Measurements from ENCODE around the gene KRT78.

Gene KRT78

GRCh38 chr12:52813885-52814709, 34.7 kb downstream of the KRT78 start, which contains the start of gene KRT4:
KRT4 (minus strand) TSS chr12:52814116; CDS start chr12:52814058, 58 bp downstream.
- H3K4me3 ChIP-seq (replicated peaks in 1 of 2; ENCODE audit: low read depth in 2 of 2, low read length in 2 of 2), result no peak within 1 kb of the TSS
- TF ChIP-seq CTCF (IDR thresholded peaks at IDR 0.05; ENCODE audit: low read depth, low read length), result no peak
- DNase-seq (ENCODE audit: low read depth in 2 of 2), result peak in 1 of 2 donors; percentile 15

GRCh38 chr12:52813203-52813819, 35.5 kb downstream of the KRT78 start:
- no peak overlapping the region for H3K4me3 ChIP-seq (replicated peaks in 1 of 2; ENCODE audit: low read depth in 2 of 2, low read length in 2 of 2)
- TF ChIP-seq CTCF (IDR thresholded peaks at IDR 0.05; ENCODE audit: low read depth, low read length), result no peak
- DNase-seq (ENCODE audit: low read depth in 2 of 2), result no peak

GRCh38 chr12:52812749-52813148, 36.0 kb downstream of the KRT78 start:
- no peak overlapping the region for H3K4me3 ChIP-seq (replicated peaks in 1 of 2; ENCODE audit: low read depth in 2 of 2, low read length in 2 of 2)
- TF ChIP-seq CTCF (IDR thresholded peaks at IDR 0.05; ENCODE audit: low read depth, low read length), result no peak
- DNase-seq (ENCODE audit: low read depth in 2 of 2), result no peak

- no peak for TF ChIP-seq CTCF (IDR thresholded peaks at IDR 0.05; ENCODE audit: low read depth, low read length)
- no peak overlapping the region for H3K4me3 ChIP-seq (replicated peaks in 1 of 2; ENCODE audit: low read depth in 2 of 2, low read length in 2 of 2)
- DNase-seq (ENCODE audit: low read depth in 2 of 2), result no peak
Observed at GRCh38 chr12:52812073-52812400, 36.8 kb downstream of the KRT78 start.

GRCh38 chr12:52811191-52812072, 37.4 kb downstream of the KRT78 start:
- no peak overlapping the region for H3K4me3 ChIP-seq (replicated peaks in 1 of 2; ENCODE audit: low read depth in 2 of 2, low read length in 2 of 2)
- no peak for DNase-seq (ENCODE audit: low read depth in 2 of 2)
- no peak for TF ChIP-seq CTCF (IDR thresholded peaks at IDR 0.05; ENCODE audit: low read depth, low read length)

GRCh38 chr12:52810554-52810953, 38.2 kb downstream of the KRT78 start:
- H3K4me3 ChIP-seq (replicated peaks in 1 of 2; ENCODE audit: low read depth in 2 of 2, low read length in 2 of 2), result no peak overlapping the region
- no peak for TF ChIP-seq CTCF (IDR thresholded peaks at IDR 0.05; ENCODE audit: low read depth, low read length)
- DNase-seq (ENCODE audit: low read depth in 2 of 2), result no peak

Data from cardiac fibroblast (primary cell).